Measurements from ENCODE around the gene PAPOLG. TPM values are rescaled to one million over a fixed set of nuclear protein-coding genes. Genes with fewer than 3 reads are reported as not detected.

PAPOLG gene
- total and polyA plus RNA-seq, 2 donors (not counting 1 experiment from before 2014, with no cell fraction given), result 9.4 to 27.5 TPM

- Histone ChIP-seq H3K4me2 (replicated peaks; ENCODE audit: low read depth, low read length, poor library complexity, severe bottlenecking) (peak overlapping the region; percentile 85), H3K27ac (ENCODE audit: low read length in 2 of 2) (no peak overlapping the region), H3K4me1 (ENCODE audit: control insufficient read depth in 2 of 2, insufficient read depth in 2 of 2, low read length in 2 of 2) (peaks cover 3 to 5% of the 10 kb centered on the region in 2 donors), H3K4me3 (ENCODE audit: control extremely low read depth in 1 of 5, extremely low read depth in 1 of 5, insufficient read depth in 1 of 5, low read depth in 2 of 5, low read length in 4 of 5) (peak overlapping the region in 4 of 5 experiments; percentile 10 to 61 (median 40)), H3K79me2 (ENCODE audit: control insufficient read depth, insufficient read depth, low read length) (no peaks in the 10 kb centered on the region), H3K27me3 (replicated peaks in 1 of 4; ENCODE audit: control extremely low read depth in 1 of 4, control insufficient read depth in 3 of 4, insufficient read depth in 4 of 4, low read length in 3 of 4) (peaks cover 0 to 34% (median 9%) of the 10 kb centered on the region in 4 experiments), H2AFZ (ENCODE audit: insufficient read depth, low read depth, low read length, poor library complexity, severe bottlenecking) (peak overlapping the region; percentile 76), H3K9ac (ENCODE audit: low read length) (peak overlapping the region; percentile 66), H3K9me3 (ENCODE audit: control extremely low read depth in 1 of 3, control insufficient read depth in 2 of 3, insufficient read depth in 1 of 3, low read length in 2 of 3) (peaks cover 0 to 3% (median 0%) of the 10 kb centered on the region in 3 donors), H4K20me1 (ENCODE audit: control insufficient read depth, insufficient read depth, low read length, poor library complexity, severe bottlenecking) (no peaks in the 10 kb centered on the region), H3K36me3 (replicated peaks in 1 of 2; ENCODE audit: control extremely low read depth in 1 of 2, control insufficient read depth in 1 of 2, extremely low read depth in 1 of 2, insufficient read depth in 2 of 2, low read length in 1 of 2) (no peaks in the 10 kb centered on the region)
- under 1% methylated on average over 40 of the region's 46 CpGs for WGBS (ENCODE audit: insufficient coverage)
- Mint-ChIP-seq H3K4me1 (peaks cover 10% of the 10 kb centered on the region), H3K9me3 (ENCODE audit: insufficient read depth) (peaks cover 7% of the 10 kb centered on the region), H3K27ac (no peak overlapping the region), H3K4me3 (peak overlapping the region; percentile 91), H3K27me3 (peaks cover 32% of the 10 kb centered on the region)
- intact Hi-C loops (cut with micrococcal nuclease), result no loop called here
- TF ChIP-seq EZH2 (IDR thresholded peaks at IDR 0.05; ENCODE audit: borderline replicate concordance, insufficient read depth, low read depth, low read length, poor library complexity, severe bottlenecking) (no peak), CTCF (IDR thresholded peaks at IDR 0.05) (no peak)
- ChIA-PET CTCF (no interaction called here), POLR2A (no interaction called here)
- peak; percentile 30 for DNase-seq
- no peak for ATAC-seq (ENCODE audit: low read depth)
These were observed 20.4 kb upstream of the PAPOLG start for GRCh38 chr2:60735496-60736250.

- Histone ChIP-seq H3K4me2 (replicated peaks; ENCODE audit: low read depth, low read length, poor library complexity, severe bottlenecking) (no peak overlapping the region), H2AFZ (ENCODE audit: insufficient read depth, low read depth, low read length, poor library complexity, severe bottlenecking) (no peak overlapping the region), H3K27me3 (replicated peaks in 1 of 4; ENCODE audit: control extremely low read depth in 1 of 4, control insufficient read depth in 3 of 4, insufficient read depth in 4 of 4, low read length in 3 of 4) (peaks cover 0 to 34% (median 9%) of the 10 kb centered on the region in 4 experiments), H3K27ac (ENCODE audit: low read length in 2 of 2) (no peak overlapping the region), H3K9ac (ENCODE audit: low read length) (no peak overlapping the region), H3K36me3 (replicated peaks in 1 of 2; ENCODE audit: control extremely low read depth in 1 of 2, control insufficient read depth in 1 of 2, extremely low read depth in 1 of 2, insufficient read depth in 2 of 2, low read length in 1 of 2) (no peaks in the 10 kb centered on the region), H3K9me3 (ENCODE audit: control extremely low read depth in 1 of 3, control insufficient read depth in 2 of 3, insufficient read depth in 1 of 3, low read length in 2 of 3) (peaks cover 0 to 3% (median 0%) of the 10 kb centered on the region in 3 donors), H3K79me2 (ENCODE audit: control insufficient read depth, insufficient read depth, low read length) (no peaks in the 10 kb centered on the region), H3K4me3 (ENCODE audit: control extremely low read depth in 1 of 5, extremely low read depth in 1 of 5, insufficient read depth in 1 of 5, low read depth in 2 of 5, low read length in 4 of 5) (no peak overlapping the region), H4K20me1 (ENCODE audit: control insufficient read depth, insufficient read depth, low read length, poor library complexity, severe bottlenecking) (no peaks in the 10 kb centered on the region), H3K4me1 (ENCODE audit: control insufficient read depth in 2 of 2, insufficient read depth in 2 of 2, low read length in 2 of 2) (peaks cover 3 to 5% of the 10 kb centered on the region in 2 donors)
- intact Hi-C loops (cut with micrococcal nuclease), result no loop called here
- 100% methylated on average over 1 of the region's 3 CpGs for WGBS (ENCODE audit: insufficient coverage)
- no peak overlapping the region for H3K4me3 Mint-ChIP-seq
- ChIA-PET CTCF (interaction anchor here (1.0 kb wide), 1 partner anchor 30 kb away, joined by 3 read pairs; no protein-coding TSS in a partner anchor), POLR2A (no interaction called here)
- DNase-seq, result no peak
- peaks cover 32% of the 10 kb centered on the region for H3K27me3 Mint-ChIP-seq
- TF ChIP-seq EZH2 (IDR thresholded peaks at IDR 0.05; ENCODE audit: borderline replicate concordance, insufficient read depth, low read depth, low read length, poor library complexity, severe bottlenecking) (no peak), CTCF (IDR thresholded peaks at IDR 0.05) (no peak)
- H3K27ac Mint-ChIP-seq, result no peak overlapping the region
- peaks cover 7% of the 10 kb centered on the region for H3K9me3 Mint-ChIP-seq (ENCODE audit: insufficient read depth)
- peaks cover 10% of the 10 kb centered on the region for H3K4me1 Mint-ChIP-seq
- no peak for ATAC-seq (ENCODE audit: low read depth)
These were observed 17.4 kb upstream of the PAPOLG start for GRCh38 chr2:60738679-60739078.

Measured in B cell (primary cell).